GM13976 (cell line): Measurements from ENCODE around the gene DNAJB8.

Experiments
- DNase-seq: peaks from one replicate; pipeline ENCODE4 v3.0.0; 2012; ENCODE audit warnings: low spot score
- in situ Hi-C: fragments of 300-500 bp; cut with MboI; formaldehyde crosslinking; loops from one replicate; pipeline ENCODE4 v1.12.0; 2022; ENCODE audit warnings: low sequenced_read_pairs, mixed read lengths, inconsistent platforms; ENCODE audit not compliant: unreplicated experiment
- TF ChIP-seq, protein P1 (sequence below): IDR thresholded peaks from 2 replicates; pipeline ENCODE4 v1.5.1; 2012; ENCODE audit warnings: borderline replicate concordance, mild to moderate bottlenecking; ENCODE audit not compliant: insufficient read depth; ENCODE audit errors: extremely low read depth, missing control alignments, control extremely low read depth

DNAJB8 gene

GRCh38 chr3:128469556-128469955 lies 2.9 kb upstream of the DNAJB8 start:
- no peak for DNase-seq

DNA sequence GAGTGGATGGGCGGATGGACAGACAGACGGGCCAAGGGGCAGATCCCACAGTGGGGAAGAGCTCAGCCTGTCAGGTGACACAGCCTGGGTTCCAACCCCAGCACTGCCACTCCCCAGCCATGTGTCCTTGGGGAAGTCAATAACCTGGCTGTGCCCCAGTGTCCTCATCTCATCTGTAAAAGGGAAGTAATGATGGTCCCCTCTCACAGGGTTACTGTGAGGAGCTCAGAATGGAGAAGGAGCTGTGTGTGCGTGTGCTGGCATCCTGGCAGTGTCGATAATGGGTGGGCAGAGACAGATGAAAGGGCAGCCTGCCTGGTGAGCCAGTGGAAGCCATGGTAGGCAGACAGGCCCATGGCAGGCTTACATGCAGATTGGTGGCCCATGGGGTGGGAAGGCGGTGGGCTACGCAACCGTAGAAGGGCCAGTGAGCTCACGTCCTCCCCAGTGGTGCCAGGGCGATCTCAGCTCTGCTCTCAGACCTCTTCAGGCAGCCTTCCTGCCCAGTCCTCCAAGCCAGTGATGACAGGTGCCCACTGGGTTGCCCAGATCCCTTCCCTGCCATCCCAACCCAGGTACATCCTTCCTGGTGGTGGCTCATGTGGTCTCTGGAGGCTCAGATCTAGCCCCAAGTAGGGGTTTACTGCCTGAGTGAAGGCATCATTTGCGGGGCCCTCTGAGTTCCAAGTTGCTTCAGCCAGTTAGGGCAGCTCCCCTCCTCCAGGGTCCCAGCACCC lies 2.3 kb upstream of the DNAJB8 start:
- no peak for DNase-seq
- TF ChIP-seq, protein P1, sequence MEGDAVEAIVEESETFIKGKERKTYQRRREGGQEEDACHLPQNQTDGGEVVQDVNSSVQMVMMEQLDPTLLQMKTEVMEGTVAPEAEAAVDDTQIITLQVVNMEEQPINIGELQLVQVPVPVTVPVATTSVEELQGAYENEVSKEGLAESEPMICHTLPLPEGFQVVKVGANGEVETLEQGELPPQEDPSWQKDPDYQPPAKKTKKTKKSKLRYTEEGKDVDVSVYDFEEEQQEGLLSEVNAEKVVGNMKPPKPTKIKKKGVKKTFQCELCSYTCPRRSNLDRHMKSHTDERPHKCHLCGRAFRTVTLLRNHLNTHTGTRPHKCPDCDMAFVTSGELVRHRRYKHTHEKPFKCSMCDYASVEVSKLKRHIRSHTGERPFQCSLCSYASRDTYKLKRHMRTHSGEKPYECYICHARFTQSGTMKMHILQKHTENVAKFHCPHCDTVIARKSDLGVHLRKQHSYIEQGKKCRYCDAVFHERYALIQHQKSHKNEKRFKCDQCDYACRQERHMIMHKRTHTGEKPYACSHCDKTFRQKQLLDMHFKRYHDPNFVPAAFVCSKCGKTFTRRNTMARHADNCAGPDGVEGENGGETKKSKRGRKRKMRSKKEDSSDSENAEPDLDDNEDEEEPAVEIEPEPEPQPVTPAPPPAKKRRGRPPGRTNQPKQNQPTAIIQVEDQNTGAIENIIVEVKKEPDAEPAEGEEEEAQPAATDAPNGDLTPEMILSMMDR, result no peak
- in situ Hi-C loops, result no loop called here

More at GRCh38 chr3:128469556-128469955, 2.9 kb upstream of the DNAJB8 start:
- TF ChIP-seq, protein P1, result no peak
- in situ Hi-C loops, result no loop called here

DNA sequence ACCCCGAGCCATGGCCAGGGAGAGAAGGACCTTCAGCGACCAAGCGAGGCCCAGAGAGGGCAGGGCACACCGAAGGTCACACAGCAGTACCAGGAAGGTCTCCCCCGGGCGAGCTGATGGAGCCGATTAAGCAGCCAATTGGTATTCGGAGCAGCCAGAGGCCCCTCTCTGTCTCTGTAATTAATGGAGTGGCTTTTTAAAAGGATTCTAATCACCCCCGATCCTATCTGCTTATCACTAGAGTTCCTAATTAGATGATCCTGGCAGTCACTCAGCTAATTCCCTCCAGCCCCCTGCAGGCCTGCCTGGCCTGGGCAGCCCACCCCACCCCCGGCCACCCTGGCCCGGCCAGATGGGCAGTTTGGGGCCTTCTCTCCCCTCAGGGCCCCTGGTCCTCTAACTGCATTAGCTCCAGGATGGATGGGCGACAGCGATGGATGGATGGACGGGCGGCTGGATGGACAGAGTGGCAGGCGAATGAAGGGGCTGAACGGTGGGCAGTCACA lies 1.6 kb upstream of the DNAJB8 start:
- in situ Hi-C loops, result no loop called here
- TF ChIP-seq, protein P1, result no peak
- DNase-seq, result no peak

GRCh38 chr3:128464702-128465101 lies 2.0 kb downstream of the DNAJB8 start:
- no peak for DNase-seq
- TF ChIP-seq, protein P1, result no peak
- in situ Hi-C loops, result no loop called here

GRCh38 chr3:128464188-128464587 lies 2.5 kb downstream of the DNAJB8 start:
- no peak for DNase-seq
- in situ Hi-C loops, result no loop called here
- TF ChIP-seq, protein P1, result no peak

GRCh38 chr3:128463771-128464170 lies 2.9 kb downstream of the DNAJB8 start:
- DNase-seq, result no peak
- TF ChIP-seq, protein P1, result no peak
- in situ Hi-C loops, result no loop called here

DNA sequence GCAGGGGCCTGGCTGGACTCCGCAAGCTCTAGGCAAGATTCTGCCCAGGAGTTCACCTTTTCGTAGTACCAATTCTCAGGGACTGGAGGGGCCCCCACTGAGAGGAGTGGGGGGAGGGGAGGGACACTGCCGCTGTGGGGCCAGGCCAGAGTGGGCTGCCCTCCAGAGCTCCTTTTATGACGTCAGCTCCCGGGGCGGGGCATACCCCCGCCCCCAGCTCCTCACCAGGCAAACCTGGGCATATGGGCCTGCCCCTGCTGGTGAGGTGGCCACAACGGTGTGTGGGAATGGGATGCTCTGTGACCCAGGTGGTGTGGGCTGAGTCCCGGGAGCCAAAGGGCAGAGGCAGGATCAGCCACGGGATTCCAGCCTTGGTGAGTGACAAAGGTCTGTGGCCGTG lies 3.3 kb downstream of the DNAJB8 start:
- TF ChIP-seq, protein P1, result no peak
- in situ Hi-C loops, result no loop called here
- no peak for DNase-seq
